Vagina (tissue), 2 donors: ENCODE data around the gene SDCCAG8. TPM values are rescaled to one million over a fixed set of nuclear protein-coding genes. Genes with fewer than 3 reads are reported as not detected.

ENCODE experiments used
- DNase-seq, 2 donors: peaks; one replicate each; pipeline ENCODE4 v3.0.0-alpha.2; 2017; ENCODE audit errors: extremely low spot score in 2 of 2
- H3K27ac ChIP-seq: fragments of 200-600 bp; sonication (generic); one replicate; pipeline ENCODE4 v1.5.1; 2019
- H3K27me3 ChIP-seq: fragments of 200-600 bp; sonication (generic); one replicate; pipeline ENCODE4 v1.5.1; 2019
- H3K36me3 ChIP-seq, 2 donors: fragments of 200-600 bp; sonication (generic); one replicate each; pipeline ENCODE4 v1.5.1; 2017 to 2019
- H3K4me1 ChIP-seq: fragments of 200-600 bp; sonication (generic); one replicate; pipeline ENCODE4 v1.5.1; 2019
- H3K4me3 ChIP-seq, 2 donors: fragments of 200-600 bp; sonication (generic); 1 replicate in 1 of 2; 2 replicates in 1 of 2; pipeline ENCODE4 v1.5.1; 2016 to 2019
- H3K9me3 ChIP-seq: fragments of 200-600 bp; sonication (generic); one replicate; pipeline ENCODE4 v1.5.1; 2019
- POLR2A ChIP-seq, 2 donors: fragments of 450-650 bp; IDR thresholded peaks; one replicate each; pipeline ENCODE4 v1.6.1; 2017; ENCODE audit warnings: antibody characterized with exemption in 2 of 2, mild to moderate bottlenecking in 2 of 2, moderate library complexity in 2 of 2
- POLR2AphosphoS5 ChIP-seq, 2 donors: sonication (generic); formaldehyde crosslinking; IDR thresholded peaks; one replicate each; pipeline ENCODE4 v1.9.0; 2017; ENCODE audit warnings: antibody characterized with exemption in 2 of 2, mild to moderate bottlenecking in 2 of 2, low read depth in 1 of 2; ENCODE audit not compliant: insufficient read depth in 1 of 2
- intact Hi-C: fragments of 100-400 bp; cut with DNase I; formaldehyde crosslinking; loops from one replicate; pipeline ENCODE4 v1.15.1; 2023
- total RNA-seq: library from RNA; depleted of rRNA; stranded (reverse); fragments of >200 nt; gene quantifications from one replicate; pipeline ENCODE4 v1.2.3, GENCODE V29; 2016
- TF ChIP-seq, protein P1 (sequence below), 3 experiments: fragments of 450-650 bp in 2 of 3; fragments of 200-600 bp in 1 of 3; sonication (generic) in 1 of 3; IDR thresholded peaks; one replicate each; pipeline ENCODE4 v1.5.1; 2017 to 2019; ENCODE audit warnings: antibody characterized with exemption in 3 of 3, mild to moderate bottlenecking in 2 of 3, moderate library complexity in 2 of 3

SDCCAG8 gene
- total RNA-seq, 1 donor from 2014 or later, result 31.2 TPM

DNA sequence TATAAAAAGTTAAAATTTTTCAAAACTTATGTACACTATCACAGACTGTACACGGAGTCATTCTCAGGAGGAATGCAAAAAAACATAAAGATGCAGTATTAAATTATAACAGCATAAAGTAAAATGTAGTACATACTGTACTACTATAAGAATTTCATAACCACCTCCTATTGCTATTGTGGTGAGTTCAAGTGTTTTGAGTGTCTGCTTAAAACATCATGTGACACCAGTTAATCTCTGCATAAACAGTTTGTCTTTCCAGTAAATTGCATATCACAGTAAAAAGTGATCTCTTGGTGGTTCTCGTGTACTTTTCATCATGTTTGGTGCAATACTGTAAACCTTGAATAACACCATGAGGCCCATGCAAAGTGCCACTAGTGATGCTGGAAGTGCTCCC, 45.2 kb downstream of the SDCCAG8 start:
- Histone ChIP-seq H3K9me3 (no peaks in the 10 kb centered on the region), H3K4me3 (no peak overlapping the region), H3K36me3 (peaks cover 0 to 13% of the 10 kb centered on the region in 2 donors), H3K27ac (no peak overlapping the region), H3K4me1 (no peaks in the 10 kb centered on the region), H3K27me3 (no peaks in the 10 kb centered on the region)
- DNase-seq, result no peak
- intact Hi-C loops, result no loop called here
- TF ChIP-seq POLR2A (IDR thresholded peaks at IDR 0.05), result no peak
- TF ChIP-seq POLR2AphosphoS5 (IDR thresholded peaks at IDR 0.05; ENCODE audit: insufficient read depth in 1 of 2, low read depth in 1 of 2), result no peak
- TF ChIP-seq, protein P1, sequence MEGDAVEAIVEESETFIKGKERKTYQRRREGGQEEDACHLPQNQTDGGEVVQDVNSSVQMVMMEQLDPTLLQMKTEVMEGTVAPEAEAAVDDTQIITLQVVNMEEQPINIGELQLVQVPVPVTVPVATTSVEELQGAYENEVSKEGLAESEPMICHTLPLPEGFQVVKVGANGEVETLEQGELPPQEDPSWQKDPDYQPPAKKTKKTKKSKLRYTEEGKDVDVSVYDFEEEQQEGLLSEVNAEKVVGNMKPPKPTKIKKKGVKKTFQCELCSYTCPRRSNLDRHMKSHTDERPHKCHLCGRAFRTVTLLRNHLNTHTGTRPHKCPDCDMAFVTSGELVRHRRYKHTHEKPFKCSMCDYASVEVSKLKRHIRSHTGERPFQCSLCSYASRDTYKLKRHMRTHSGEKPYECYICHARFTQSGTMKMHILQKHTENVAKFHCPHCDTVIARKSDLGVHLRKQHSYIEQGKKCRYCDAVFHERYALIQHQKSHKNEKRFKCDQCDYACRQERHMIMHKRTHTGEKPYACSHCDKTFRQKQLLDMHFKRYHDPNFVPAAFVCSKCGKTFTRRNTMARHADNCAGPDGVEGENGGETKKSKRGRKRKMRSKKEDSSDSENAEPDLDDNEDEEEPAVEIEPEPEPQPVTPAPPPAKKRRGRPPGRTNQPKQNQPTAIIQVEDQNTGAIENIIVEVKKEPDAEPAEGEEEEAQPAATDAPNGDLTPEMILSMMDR (IDR thresholded peaks at IDR 0.05), result no peak

DNA sequence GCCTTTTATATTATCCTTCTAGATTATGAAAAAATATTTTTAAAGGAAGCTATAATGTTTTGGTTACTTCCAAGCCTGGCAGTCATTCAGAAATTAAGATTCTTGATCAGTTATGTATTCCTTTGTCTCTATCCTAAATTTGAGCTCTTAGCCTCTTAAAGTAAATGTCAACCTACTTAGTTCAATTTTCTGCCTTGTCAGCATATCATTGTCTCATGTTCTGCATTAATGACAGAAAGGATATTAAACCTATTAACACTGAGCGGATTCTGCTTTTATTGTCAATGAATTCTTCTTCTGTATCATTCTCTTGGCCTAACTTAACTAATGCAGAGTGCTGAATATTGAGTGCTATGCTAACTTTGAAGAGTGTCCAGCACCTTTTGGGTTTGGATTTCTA, 56.0 kb downstream of the SDCCAG8 start:
- H3K4me3 ChIP-seq, result no peak overlapping the region
- no peaks in the 10 kb centered on the region for H3K36me3 ChIP-seq
- no peak for DNase-seq
- H3K27me3 ChIP-seq, result no peaks in the 10 kb centered on the region
- intact Hi-C loops, result loop anchor here (10.0 kb wide), 1 partner anchor 837 kb away; no protein-coding TSS in a partner anchor
- no peaks in the 10 kb centered on the region for H3K9me3 ChIP-seq
- TF ChIP-seq, protein P1 (IDR thresholded peaks at IDR 0.05), result no peak
- TF ChIP-seq POLR2AphosphoS5 (IDR thresholded peaks at IDR 0.05; ENCODE audit: insufficient read depth in 1 of 2, low read depth in 1 of 2) (no peak), POLR2A (IDR thresholded peaks at IDR 0.05) (no peak)
- H3K27ac ChIP-seq, result no peak overlapping the region
- no peaks in the 10 kb centered on the region for H3K4me1 ChIP-seq

DNA sequence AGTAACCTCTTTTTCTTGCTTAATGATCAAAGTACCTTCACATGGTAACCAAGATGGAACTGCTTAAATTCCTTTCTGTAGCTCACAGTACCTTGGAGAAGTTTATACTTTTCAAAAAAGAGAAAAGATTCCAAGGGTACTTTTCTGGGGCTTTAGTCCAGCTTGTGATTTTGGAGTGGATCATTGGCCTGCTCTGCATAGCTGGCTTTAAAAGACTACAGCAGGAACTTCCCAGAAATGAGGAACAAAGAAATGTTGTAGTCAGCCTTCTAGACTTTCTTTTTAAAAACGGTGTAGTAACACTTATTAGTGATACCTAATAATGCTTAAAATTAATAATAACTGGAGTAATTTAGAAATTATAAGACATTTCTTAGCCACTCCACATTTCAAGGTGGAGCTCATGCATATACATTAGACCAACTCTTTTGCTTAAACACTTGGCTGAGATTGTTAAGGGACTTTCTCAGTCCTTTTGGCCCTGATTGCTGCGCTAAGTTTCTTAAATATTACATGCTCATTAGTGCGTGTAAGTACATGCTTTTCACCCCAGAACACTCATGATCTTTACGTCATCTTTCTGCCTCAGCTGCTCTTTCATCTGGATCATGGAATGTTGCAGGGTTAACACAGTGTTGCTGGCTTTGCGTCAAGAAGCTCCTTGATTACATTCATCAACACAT, 57.3 kb downstream of the SDCCAG8 start:
- intact Hi-C loops, result loop anchor here (10.0 kb wide), 1 partner anchor 838 kb away; no protein-coding TSS in a partner anchor
- no peaks in the 10 kb centered on the region for H3K4me1 ChIP-seq
- no peak overlapping the region for H3K4me3 ChIP-seq
- H3K36me3 ChIP-seq, result peaks cover 0 to 8% of the 10 kb centered on the region in 2 donors
- no peak for DNase-seq
- TF ChIP-seq, protein P1 (IDR thresholded peaks at IDR 0.05), result no peak
- TF ChIP-seq POLR2A (IDR thresholded peaks at IDR 0.05) (no peak), POLR2AphosphoS5 (IDR thresholded peaks at IDR 0.05; ENCODE audit: insufficient read depth in 1 of 2, low read depth in 1 of 2) (no peak)
- no peaks in the 10 kb centered on the region for H3K9me3 ChIP-seq
- H3K27ac ChIP-seq, result no peak overlapping the region
- no peaks in the 10 kb centered on the region for H3K27me3 ChIP-seq

DNA sequence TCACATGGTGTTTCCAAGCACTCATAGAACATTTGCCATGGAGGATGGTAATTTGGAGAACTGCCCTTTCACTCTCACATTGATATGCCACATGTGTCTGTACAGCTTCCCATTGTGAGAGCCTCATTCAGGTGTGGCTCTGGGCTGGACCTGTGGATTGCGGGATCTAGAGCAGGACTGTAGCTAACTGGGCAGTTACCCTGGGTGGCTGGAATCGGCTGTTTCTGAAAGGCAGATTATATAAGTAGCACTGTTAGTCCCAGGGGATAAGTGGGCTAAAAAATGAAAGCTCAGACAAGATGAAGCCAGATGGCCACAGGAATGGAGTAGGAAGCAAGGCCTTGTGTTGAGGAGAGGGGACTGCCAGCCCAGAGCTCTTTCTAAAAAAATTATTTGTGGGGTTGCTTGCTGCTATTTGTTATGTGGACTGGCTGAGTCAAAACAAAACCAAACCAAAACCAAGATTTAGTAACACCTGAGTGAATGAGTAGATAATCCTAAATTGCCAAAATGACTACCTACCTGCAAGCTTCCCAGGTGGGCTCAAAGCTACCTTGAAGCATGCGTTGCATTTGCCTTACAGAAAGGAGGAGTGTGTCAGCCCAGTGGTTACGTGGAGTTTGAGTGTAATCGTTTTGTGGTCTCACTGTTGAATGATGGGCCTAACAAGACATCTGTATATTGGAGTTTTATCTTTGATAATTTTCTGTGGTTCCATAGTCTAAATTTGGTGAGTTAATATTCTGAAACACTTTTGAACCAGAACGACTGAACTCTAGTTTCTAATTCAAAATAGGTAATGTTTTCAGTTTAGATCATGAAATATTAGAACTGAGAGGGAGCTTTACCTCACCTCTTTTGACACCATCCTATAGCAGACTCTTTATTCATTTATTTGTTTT, 58.0 kb downstream of the SDCCAG8 start:
- H3K36me3 ChIP-seq, result peaks cover 0 to 9% of the 10 kb centered on the region in 2 donors
- no peaks in the 10 kb centered on the region for H3K27me3 ChIP-seq
- DNase-seq, result no peak
- intact Hi-C loops, result loop anchor here (10.0 kb wide), 1 partner anchor 839 kb away; no protein-coding TSS in a partner anchor
- no peaks in the 10 kb centered on the region for H3K4me1 ChIP-seq
- H3K9me3 ChIP-seq, result no peaks in the 10 kb centered on the region
- no peak overlapping the region for H3K27ac ChIP-seq
- TF ChIP-seq, protein P1 (IDR thresholded peaks at IDR 0.05), result no peak
- TF ChIP-seq POLR2A (IDR thresholded peaks at IDR 0.05), result no peak
- TF ChIP-seq POLR2AphosphoS5 (IDR thresholded peaks at IDR 0.05; ENCODE audit: insufficient read depth in 1 of 2, low read depth in 1 of 2), result no peak
- H3K4me3 ChIP-seq, result no peak overlapping the region
